ENCODE measurements around the gene IGSF6. TPM values are rescaled to one million over a fixed set of nuclear protein-coding genes. Genes with fewer than 3 reads are reported as not detected.

IGSF6 gene
- total RNA-seq, 1 donor from 2014 or later: not detected

- no peaks in the 10 kb centered on the region for H3K9me3 Mint-ChIP-seq
- H3K27me3 Mint-ChIP-seq: no peaks in the 10 kb centered on the region
- H3K4me3 Mint-ChIP-seq: no peak overlapping the region
- DNase-seq (ENCODE audit: extremely low spot score, unreplicated experiment): no peak
- H3K27ac Mint-ChIP-seq: no peak overlapping the region
- peaks cover 14% of the 10 kb centered on the region for H3K36me3 Mint-ChIP-seq
- H3K4me1 Mint-ChIP-seq (ENCODE audit: unreplicated experiment): peaks cover 23% of the 10 kb centered on the region
- peak; percentile 91 for TF ChIP-seq CTCF (conservative IDR thresholded peaks at IDR 0.05)
Observed at GRCh38 chr16:21656795-21657768, 4.7 kb upstream of the IGSF6 start.

- Mint-ChIP-seq H3K4me1 (ENCODE audit: unreplicated experiment) (peaks cover 23% of the 10 kb centered on the region), H3K9me3 (no peaks in the 10 kb centered on the region), H3K27me3 (no peaks in the 10 kb centered on the region), H3K27ac (no peak overlapping the region), H3K36me3 (peaks cover 12% of the 10 kb centered on the region), H3K4me3 (no peak overlapping the region)
- TF ChIP-seq CTCF (conservative IDR thresholded peaks at IDR 0.05): no peak
- DNase-seq (ENCODE audit: extremely low spot score, unreplicated experiment): no peak
Observed at GRCh38 chr16:21654881-21655280, 2.5 kb upstream of the IGSF6 start.

GRCh38 chr16:21654466-21654865 is 2.1 kb upstream of the IGSF6 start:
- peaks cover 12% of the 10 kb centered on the region for H3K36me3 Mint-ChIP-seq
- H3K27me3 Mint-ChIP-seq: no peaks in the 10 kb centered on the region
- no peak for TF ChIP-seq CTCF (conservative IDR thresholded peaks at IDR 0.05)
- H3K4me3 Mint-ChIP-seq: no peak overlapping the region
- peaks cover 23% of the 10 kb centered on the region for H3K4me1 Mint-ChIP-seq (ENCODE audit: unreplicated experiment)
- no peaks in the 10 kb centered on the region for H3K9me3 Mint-ChIP-seq
- DNase-seq (ENCODE audit: extremely low spot score, unreplicated experiment): no peak
- no peak overlapping the region for H3K27ac Mint-ChIP-seq

- H3K9me3 Mint-ChIP-seq: no peaks in the 10 kb centered on the region
- peaks cover 12% of the 10 kb centered on the region for H3K36me3 Mint-ChIP-seq
- H3K4me3 Mint-ChIP-seq: no peak overlapping the region
- H3K4me1 Mint-ChIP-seq (ENCODE audit: unreplicated experiment): peaks cover 23% of the 10 kb centered on the region
- H3K27me3 Mint-ChIP-seq: no peaks in the 10 kb centered on the region
- no peak overlapping the region for H3K27ac Mint-ChIP-seq
- no peak for TF ChIP-seq CTCF (conservative IDR thresholded peaks at IDR 0.05)
- DNase-seq (ENCODE audit: extremely low spot score, unreplicated experiment): no peak
Observed at GRCh38 chr16:21653571-21653970, 1.2 kb upstream of the IGSF6 start.

GRCh38 chr16:21651515-21651914 is 893 bp downstream of the IGSF6 start:
- Mint-ChIP-seq H3K27me3 (no peaks in the 10 kb centered on the region), H3K4me3 (no peak overlapping the region), H3K4me1 (ENCODE audit: unreplicated experiment) (peaks cover 13% of the 10 kb centered on the region), H3K36me3 (peaks cover 15% of the 10 kb centered on the region), H3K27ac (no peak overlapping the region), H3K9me3 (no peaks in the 10 kb centered on the region)
- no peak for TF ChIP-seq CTCF (conservative IDR thresholded peaks at IDR 0.05)
- DNase-seq (ENCODE audit: extremely low spot score, unreplicated experiment): no peak

All from type B pancreatic cell (in vitro differentiated cells).